ENCODE results near the gene TANK.
"Not testable (repeated sequence)": the region's sequence is repeated elsewhere in the genome, so short reads cannot be mapped to it uniquely, and the experiment has no call there.

Gene TANK

GRCh38 chr2:161279230-161279815, 119.1 kb downstream of the TANK start:
- not testable (repeated sequence) for DNase-seq

GRCh38 chr2:161280906-161281323, 120.7 kb downstream of the TANK start:
- peak; percentile 17 for DNase-seq

GRCh38 chr2:161281615-161282310, 121.5 kb downstream of the TANK start:
- DNase-seq: not testable (repeated sequence)

GRCh38 chr2:161282311-161282644, 122.0 kb downstream of the TANK start:
- not testable (repeated sequence) for DNase-seq

GRCh38 chr2:161283926-161284325, 123.7 kb downstream of the TANK start:
- no peak for DNase-seq

Data from central memory CD4-positive, alpha-beta T cell (primary cell).